Testis (tissue), 2 donors: ENCODE results near the gene SYN1.

Source experiments
- POLR2A ChIP-seq: fragments of 450-650 bp; IDR thresholded peaks from one replicate; pipeline ENCODE4 v1.6.1; 2017; ENCODE audit warnings: antibody characterized with exemption, mild to moderate bottlenecking, moderate library complexity
- TF ChIP-seq, protein P1 (sequence below), 3 experiments: fragments of 450-650 bp in 2 of 3; fragments of 200-600 bp in 1 of 3; sonication (generic) in 1 of 3; IDR thresholded peaks; one replicate each; pipeline ENCODE4 v1.5.1; 2016 to 2019; ENCODE audit warnings: antibody characterized with exemption in 3 of 3, mild to moderate bottlenecking in 2 of 3, moderate library complexity in 1 of 3

DNA sequence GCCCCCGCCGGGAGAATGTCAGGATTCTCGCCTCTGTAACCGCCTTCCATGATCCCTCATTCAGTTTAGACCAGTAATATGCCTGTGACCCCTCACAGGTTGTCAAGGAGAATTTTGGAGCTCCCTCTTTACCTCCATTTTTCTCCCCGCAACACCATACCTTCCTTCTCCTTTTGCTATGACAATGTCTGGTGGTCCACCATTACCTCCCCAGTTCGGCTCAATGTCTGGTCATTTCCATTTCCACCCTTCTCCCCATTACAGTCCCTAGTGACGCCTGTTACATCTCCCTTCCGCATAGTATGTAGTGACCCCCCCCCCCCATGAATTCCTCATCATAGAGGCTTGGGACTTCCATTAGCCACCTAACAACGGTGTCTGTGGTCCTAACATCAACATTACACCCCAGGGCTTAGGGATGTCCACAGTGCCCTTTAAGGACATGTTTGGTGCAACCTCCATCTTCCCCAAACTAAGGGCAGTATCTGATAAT, 58.0 kb downstream of the SYN1 start:
- TF ChIP-seq, protein P1, sequence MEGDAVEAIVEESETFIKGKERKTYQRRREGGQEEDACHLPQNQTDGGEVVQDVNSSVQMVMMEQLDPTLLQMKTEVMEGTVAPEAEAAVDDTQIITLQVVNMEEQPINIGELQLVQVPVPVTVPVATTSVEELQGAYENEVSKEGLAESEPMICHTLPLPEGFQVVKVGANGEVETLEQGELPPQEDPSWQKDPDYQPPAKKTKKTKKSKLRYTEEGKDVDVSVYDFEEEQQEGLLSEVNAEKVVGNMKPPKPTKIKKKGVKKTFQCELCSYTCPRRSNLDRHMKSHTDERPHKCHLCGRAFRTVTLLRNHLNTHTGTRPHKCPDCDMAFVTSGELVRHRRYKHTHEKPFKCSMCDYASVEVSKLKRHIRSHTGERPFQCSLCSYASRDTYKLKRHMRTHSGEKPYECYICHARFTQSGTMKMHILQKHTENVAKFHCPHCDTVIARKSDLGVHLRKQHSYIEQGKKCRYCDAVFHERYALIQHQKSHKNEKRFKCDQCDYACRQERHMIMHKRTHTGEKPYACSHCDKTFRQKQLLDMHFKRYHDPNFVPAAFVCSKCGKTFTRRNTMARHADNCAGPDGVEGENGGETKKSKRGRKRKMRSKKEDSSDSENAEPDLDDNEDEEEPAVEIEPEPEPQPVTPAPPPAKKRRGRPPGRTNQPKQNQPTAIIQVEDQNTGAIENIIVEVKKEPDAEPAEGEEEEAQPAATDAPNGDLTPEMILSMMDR (IDR thresholded peaks at IDR 0.05): no peak
- TF ChIP-seq POLR2A: no peak
